ENCODE results near the gene GPR37L1.

DNA sequence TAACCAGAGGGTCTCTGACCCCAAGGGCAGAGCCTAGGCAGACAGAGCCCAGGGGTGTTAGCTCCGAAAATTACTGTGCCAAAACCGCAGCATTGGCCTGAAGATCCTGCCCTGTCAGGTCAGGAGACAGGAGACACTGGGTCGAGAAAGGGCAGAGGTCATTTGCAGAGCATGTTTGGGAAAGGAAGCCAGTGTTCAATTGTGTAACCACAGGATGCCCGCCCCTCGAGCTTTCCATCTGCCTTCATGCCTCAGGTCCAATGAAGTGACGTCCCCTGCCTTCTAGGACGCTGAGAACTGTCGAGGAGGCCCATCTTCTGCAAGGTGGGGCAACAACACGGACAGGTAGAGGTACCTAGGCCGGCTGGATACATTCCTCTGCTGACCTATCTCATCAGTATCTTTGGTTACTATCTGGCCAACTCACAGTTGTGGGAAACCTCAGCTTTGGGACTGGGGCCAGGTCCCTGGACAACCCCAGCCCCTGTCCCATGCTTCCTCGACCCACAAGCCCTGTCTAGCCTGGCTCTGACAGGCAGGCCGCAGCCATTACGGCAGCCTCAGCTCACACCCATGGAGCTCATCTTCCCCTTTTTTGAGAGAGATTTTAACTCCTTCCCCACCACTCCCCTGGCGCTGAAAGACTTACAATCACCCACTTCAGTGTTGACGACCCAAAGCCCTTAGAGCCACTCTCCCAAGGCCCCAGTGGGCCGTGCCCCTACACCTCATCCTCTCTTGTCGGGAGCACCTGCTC, 20.5 kb downstream of the GPR37L1 start:
- TF ChIP-seq, protein P1, sequence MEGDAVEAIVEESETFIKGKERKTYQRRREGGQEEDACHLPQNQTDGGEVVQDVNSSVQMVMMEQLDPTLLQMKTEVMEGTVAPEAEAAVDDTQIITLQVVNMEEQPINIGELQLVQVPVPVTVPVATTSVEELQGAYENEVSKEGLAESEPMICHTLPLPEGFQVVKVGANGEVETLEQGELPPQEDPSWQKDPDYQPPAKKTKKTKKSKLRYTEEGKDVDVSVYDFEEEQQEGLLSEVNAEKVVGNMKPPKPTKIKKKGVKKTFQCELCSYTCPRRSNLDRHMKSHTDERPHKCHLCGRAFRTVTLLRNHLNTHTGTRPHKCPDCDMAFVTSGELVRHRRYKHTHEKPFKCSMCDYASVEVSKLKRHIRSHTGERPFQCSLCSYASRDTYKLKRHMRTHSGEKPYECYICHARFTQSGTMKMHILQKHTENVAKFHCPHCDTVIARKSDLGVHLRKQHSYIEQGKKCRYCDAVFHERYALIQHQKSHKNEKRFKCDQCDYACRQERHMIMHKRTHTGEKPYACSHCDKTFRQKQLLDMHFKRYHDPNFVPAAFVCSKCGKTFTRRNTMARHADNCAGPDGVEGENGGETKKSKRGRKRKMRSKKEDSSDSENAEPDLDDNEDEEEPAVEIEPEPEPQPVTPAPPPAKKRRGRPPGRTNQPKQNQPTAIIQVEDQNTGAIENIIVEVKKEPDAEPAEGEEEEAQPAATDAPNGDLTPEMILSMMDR (IDR thresholded peaks at IDR 0.05) = no peak
- no peak for TF ChIP-seq POLR2A (IDR thresholded peaks at IDR 0.05)

Data from esophagus squamous epithelium (tissue), 4 donors.